Measurements from ENCODE around the gene GLP2R.

DNA sequence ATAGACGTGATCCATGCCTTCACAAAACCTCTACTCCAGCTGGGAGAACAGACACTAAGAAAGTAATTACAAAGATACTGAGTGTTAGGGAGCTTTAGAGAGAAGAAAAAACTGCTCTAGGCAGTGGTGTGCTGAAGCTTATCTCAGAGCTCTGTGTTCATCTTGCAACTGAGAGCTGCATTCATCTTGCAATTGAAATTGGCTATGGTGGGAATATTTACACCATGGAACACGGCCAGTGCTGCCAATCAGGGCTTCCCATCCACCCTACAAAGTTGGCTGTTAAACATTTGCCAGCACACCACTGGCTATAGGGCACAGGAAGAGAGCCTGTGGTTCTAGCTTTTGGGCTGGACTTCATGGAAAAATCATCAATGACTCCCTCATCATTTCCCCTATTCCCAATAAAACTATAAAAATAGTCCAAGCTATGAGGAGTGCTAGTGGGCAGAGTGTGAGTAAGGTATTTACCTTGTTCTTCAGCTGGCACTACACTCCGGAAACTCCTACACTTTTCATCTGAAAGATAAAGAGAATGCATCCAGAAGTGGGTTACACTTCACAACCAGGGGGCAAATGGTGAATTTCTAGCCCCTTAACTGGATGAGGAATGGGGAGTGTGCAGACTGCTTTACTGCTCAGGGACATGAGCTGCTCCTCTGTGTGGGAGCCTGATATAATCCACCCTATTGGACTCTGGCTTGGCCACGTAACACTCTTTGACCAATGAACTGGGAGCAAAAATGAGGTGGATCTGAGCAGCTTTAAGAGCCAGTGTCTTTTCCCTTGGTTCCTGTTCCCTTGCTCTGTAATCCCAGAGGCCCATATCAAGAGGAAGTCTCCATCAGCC is 15.4 kb upstream of the GLP2R start:
- TF ChIP-seq CTCF (conservative IDR thresholded peaks at IDR 0.05; ENCODE audit: low read depth, low read length) (no peak), EZH2 (IDR thresholded peaks at IDR 0.05; ENCODE audit: low read length, unreplicated experiment) (no peak), EZH2phosphoT487 (IDR thresholded peaks at IDR 0.05; ENCODE audit: borderline replicate concordance, low read length) (no peak)

Data from PC-3 (cell line).